A549 treated with ZK216348 at 1 μM for 4 hours (cell line): ENCODE measurements around the gene C1S. TPM values are rescaled to one million over a fixed set of nuclear protein-coding genes. Genes with fewer than 3 reads are reported as not detected.

ENCODE experiments used
- total RNA-seq: library from RNA; stranded (reverse); fragments of 200-300 nt; extraction: Qiagen RNA extraction; gene quantifications from 5 replicates; pipeline ENCODE4 v1.2.3, GENCODE V29; 2022; ENCODE audit warnings: low read depth

Gene C1S
- 38.6 to 58.9 TPM (median 42.6 TPM) in 5 replicates for total RNA-seq

GRCh38 chr12:7060353-7060954, at the start of gene C1S:
C1S (plus strand) TSS chr12:7060718; CDS start chr12:7061913, 1,195 bp downstream.

GRCh38 chr12:7018350-7019042, 42.0 kb upstream of the C1S start, which contains the start of gene LPCAT3:
LPCAT3 (minus strand) TSS chr12:7018476; CDS start chr12:7018424, 52 bp downstream.

GRCh38 chr12:7092229-7092985, 31.9 kb downstream of the C1S start, which contains the start of gene C1R:
C1R (minus strand) TSS chr12:7092445; CDS start chr12:7092388, 57 bp downstream.

GRCh38 chr12:7108796-7109571, 48.5 kb downstream of the C1S start, which contains the start of gene C1RL:
C1RL (minus strand) TSS chr12:7109214; CDS start chr12:7109180, 34 bp downstream.

Other genes with a start within 250 kb of the C1S start
- gene GPR162, start 238.9 kb upstream of the C1S start, total RNA-seq, result 0.39 to 0.87 TPM (median 0.56 TPM) in 5 replicates
- gene P3H3, start 232.3 kb upstream of the C1S start, total RNA-seq, result 14.2 to 32.8 TPM (median 27.5 TPM) in 5 replicates
- gene GNB3, start 219.8 kb upstream of the C1S start, total RNA-seq, result 2.1 to 2.7 TPM (median 2.3 TPM) in 5 replicates
- 68.4 to 85.8 TPM (median 72.7 TPM) in 5 replicates for gene CDCA3, start 209.4 kb upstream of the C1S start, total RNA-seq
- 76.4 to 97.4 TPM (median 80.0 TPM) in 5 replicates for gene USP5, start 208.6 kb upstream of the C1S start, total RNA-seq
- 1,281 to 1,662 TPM (median 1,628 TPM) in 5 replicates for gene TPI1, start 193.2 kb upstream of the C1S start, total RNA-seq
- gene SPSB2, start 187.4 kb upstream of the C1S start, total RNA-seq, result 19.2 to 36.2 TPM (median 30.5 TPM) in 5 replicates
- gene LRRC23, start 155.9 kb upstream of the C1S start, total RNA-seq, result 15.7 to 21.7 TPM (median 17.3 TPM) in 5 replicates
- 32.7 to 43.8 TPM (median 41.2 TPM) in 5 replicates for gene ENO2, start 146.1 kb upstream of the C1S start, total RNA-seq
- gene ATN1, start 132.8 kb upstream of the C1S start, total RNA-seq, result 36.6 to 87.8 TPM (median 83.1 TPM) in 5 replicates
- gene RNU7-1, start 116.9 kb upstream of the C1S start, total RNA-seq, result not detected in 5 replicates
- 240 to 311 TPM (median 303 TPM) in 5 replicates for gene C12orf57, start 116.7 kb upstream of the C1S start, total RNA-seq
- 6.2 to 12.8 TPM (median 11.9 TPM) in 5 replicates for gene PTPN6, start 109.4 kb upstream of the C1S start, total RNA-seq
- 278 to 353 TPM (median 328 TPM) in 5 replicates for gene PHB2, start 90.1 kb upstream of the C1S start, total RNA-seq
- 55.9 to 81.9 TPM (median 61.3 TPM) in 5 replicates for gene EMG1, start 89.8 kb upstream of the C1S start, total RNA-seq
- gene LPCAT3, start 42.2 kb upstream of the C1S start, total RNA-seq, result 26.6 to 31.1 TPM (median 27.6 TPM) in 5 replicates
- gene C1R, start 31.7 kb downstream of the C1S start, total RNA-seq, result 26.6 to 41.9 TPM (median 28.4 TPM) in 5 replicates
- 7.9 to 15.6 TPM (median 10.6 TPM) in 5 replicates for gene C1RL, start 48.5 kb downstream of the C1S start, total RNA-seq
- gene RBP5, start 68.2 kb downstream of the C1S start, total RNA-seq, result not detected in 5 replicates
- gene CLSTN3, start 69.7 kb downstream of the C1S start, total RNA-seq, result 11.0 to 19.0 TPM (median 16.0 TPM) in 5 replicates
- gene PEX5, start 129.0 kb downstream of the C1S start, total RNA-seq, result 22.0 to 33.0 TPM (median 30.7 TPM) in 5 replicates
- not detected in 5 replicates for gene ACSM4, start 243.4 kb downstream of the C1S start, total RNA-seq